Dedifferentiated amniotic fluid mesenchymal stem cell (primary cell): ENCODE data around the gene LPGAT1.
A peak's percentile ranks its signal among the peaks of the same experiment; 100 is the strongest.

ENCODE experiments used
- DNase-seq: peaks from one replicate; pipeline ENCODE4 v3.0.0-alpha.2; 2016; ENCODE audit errors: extremely low spot score

Gene LPGAT1

DNA sequence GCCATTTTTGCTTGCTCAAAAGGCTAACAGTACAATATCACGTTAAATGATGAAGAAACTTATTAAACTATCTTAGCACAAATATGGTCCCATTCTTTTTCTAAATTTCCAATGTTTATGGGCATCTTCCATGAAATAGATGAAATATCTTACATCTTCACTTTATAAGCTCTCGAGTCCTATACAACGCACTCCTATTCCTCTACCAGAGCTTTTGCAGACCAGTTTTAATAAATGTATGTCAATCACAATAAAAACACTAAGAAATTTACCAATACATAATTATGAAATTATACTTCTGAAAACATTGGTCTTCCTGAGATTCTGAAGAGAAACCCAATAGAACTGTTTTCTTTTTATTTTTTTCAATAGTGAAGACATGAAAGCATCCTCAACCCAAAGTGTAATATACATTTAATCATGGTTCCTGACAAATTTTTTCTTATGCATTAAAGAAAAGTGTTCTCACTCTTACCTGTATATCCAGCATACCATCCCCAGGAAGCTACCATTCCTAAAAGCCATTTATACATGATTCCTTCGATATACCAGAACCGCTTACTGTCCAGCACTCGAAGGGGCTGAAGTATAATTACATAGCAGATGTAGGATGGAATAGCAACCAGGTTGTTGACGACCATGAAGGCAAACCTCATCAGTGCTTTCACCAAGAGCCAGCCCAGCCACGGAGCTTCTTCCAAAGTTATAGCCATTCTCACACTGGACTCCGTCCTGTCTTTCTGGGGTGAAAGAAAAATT, 1.8 kb downstream of the LPGAT1 start:
- no peak for DNase-seq

DNA sequence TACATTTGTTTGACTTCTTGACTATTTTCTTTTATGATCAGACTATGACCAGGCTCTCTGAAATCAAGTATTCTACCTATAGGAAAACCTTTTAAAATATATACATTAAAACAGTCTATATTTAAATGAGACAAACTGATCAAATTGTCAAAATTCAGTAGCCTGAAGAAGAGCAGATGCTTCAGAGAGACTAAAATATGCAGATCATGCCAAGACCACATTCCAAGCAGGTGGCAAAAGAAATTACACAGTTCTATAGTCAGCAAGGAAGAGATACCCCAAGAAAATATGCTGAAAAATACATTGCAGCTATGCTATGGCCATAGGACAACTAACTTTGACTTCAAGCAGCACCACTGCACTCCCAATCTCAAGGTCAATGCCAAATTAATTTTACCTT, 3.5 kb downstream of the LPGAT1 start:
- DNase-seq, result no peak

DNA sequence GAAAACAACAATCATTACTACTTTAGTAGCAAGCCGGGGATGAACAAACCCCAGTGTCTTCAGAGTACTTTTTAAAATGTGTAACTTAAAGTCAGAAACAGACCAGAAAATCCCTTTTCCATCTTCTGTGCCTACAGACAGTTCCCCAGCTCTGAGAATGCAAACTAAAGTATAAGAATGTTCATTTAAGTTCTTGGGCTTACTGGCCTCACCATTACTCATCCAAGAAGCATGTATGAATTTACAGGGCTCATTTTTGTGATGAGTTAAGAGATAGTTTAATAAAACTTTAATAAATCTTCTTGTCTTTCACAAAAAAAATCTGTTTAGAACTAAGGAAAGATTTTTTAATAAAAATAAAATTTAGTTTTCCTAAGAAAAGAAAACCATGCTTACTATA, 4.6 kb downstream of the LPGAT1 start:
- peak; percentile 53 for DNase-seq

DNA sequence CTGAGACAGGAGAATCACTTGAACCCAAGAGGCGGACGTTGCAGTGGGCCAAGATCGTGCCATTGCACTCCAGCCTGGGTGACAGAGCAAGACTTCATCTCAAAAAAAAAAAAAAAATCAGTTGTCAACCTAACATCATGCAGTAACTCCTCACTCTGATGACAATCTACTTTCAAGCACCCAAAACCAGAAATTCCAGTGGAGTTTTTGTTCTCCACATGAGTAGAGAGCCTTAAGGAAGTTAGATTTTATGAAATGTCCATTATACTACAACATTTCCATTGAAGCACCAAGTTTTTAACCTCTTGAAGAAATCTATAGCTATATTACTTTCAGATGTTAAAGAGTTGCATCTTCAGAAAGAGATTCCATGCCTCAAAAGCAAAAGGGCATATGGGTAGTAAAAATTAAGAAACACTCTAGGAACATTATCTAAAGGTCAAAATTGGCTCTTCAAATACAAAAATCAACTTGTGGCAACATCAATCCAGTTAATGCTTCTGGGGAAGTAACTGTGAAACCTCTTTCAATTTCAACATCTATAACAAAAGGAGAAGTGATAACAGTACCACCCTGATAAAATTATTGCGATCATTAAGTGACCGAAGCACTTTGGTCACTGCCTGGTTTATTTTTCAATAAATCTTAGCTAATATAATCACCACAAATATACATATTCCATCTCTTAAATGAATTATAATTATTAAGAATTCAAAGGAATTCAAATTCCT, 7.7 kb downstream of the LPGAT1 start:
- no peak for DNase-seq

DNA sequence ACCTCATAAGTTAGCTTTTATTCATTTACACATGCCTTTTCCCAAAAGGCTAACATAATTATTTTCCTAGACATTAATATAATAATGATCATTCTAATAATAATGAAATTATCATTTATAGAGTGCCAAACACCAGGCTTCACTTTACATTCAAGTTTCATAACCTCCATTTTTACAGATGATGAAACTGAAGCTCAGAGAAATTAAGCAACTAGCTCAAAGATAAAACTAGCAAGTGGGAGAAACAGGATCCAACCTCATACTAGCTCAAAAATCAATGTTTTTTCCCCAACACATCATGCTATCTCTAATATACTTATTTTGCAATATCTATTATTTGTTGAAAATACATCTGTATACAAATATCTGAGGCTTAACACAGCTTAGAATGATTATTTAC, 14.0 kb downstream of the LPGAT1 start:
- DNase-seq, result no peak

DNA sequence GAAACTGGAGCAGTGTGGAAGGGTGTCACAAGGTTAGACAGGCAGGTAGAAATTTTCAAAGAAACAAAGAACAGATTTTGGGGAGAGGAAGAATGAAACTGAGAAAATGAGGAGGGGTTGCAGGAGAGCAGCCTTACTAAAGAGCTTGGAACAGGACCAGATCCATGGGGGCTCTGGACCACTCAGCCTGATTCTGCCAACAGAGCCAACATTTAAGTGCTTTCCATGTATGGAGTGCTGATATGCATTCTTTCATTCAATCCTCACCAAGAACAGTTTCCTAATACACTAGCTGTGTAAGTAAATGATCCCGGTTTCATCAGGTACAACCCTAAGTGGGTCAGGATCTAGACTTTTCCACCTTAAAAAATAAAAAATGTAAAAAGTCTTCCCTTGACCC, 16.2 kb downstream of the LPGAT1 start:
- no peak for DNase-seq

DNA sequence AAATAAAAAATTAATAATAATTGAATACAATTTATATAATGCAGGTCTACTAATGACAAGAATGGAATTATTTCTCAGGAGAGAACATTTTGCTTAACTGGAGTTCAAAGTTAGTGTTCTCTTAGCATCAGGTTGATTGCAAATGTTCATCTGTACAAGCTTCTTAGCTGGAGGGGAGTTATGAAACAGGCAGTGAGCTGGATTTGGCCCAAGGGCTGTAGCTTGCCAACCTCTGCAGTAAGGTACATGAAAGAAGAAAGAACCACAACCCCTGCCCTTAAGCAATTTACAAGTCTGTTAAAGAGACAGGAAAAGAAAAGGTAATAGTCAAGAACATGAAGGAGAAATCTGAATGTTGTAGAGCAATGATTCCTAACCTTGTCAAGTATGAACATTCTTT, 17.0 kb downstream of the LPGAT1 start:
- DNase-seq, result no peak

DNA sequence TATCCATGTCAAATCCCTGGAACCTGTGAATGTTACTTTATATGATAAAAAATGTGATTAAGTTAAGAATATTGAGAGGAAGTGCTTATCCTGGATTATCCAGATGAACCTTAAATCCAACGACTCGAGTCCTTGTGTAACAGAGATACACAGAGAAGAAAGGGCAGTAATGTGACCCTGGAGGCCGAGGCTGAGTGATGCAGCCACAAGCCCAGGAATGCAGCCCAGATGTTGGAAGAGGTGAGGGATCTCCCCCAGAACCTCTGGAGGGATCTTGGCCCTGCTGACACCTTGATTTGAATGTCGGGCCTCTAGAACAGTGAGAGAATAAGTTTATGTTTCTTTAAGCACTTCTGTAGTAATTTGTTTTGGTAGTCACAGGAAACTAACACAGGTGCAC, 18.0 kb downstream of the LPGAT1 start:
- DNase-seq, result no peak

DNA sequence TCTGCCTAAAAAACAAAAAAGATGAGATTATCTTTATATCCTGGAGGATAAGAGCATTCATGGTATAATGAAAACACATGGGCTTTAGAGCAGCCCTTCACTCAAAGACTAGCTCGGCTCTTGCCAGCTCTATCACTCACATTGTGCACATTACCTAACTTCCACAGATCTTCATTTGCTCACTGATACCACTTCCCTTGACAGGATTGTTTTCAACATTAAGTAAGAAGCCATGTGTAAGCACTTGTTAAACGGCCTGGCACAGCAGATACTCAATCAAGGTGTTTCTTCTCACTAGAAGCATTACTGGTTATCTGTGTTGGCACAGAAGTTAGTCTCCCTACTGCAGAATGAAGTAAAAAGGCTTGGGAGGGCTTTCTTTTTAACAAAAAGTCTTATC, 18.7 kb downstream of the LPGAT1 start:
- DNase-seq, result no peak

DNA sequence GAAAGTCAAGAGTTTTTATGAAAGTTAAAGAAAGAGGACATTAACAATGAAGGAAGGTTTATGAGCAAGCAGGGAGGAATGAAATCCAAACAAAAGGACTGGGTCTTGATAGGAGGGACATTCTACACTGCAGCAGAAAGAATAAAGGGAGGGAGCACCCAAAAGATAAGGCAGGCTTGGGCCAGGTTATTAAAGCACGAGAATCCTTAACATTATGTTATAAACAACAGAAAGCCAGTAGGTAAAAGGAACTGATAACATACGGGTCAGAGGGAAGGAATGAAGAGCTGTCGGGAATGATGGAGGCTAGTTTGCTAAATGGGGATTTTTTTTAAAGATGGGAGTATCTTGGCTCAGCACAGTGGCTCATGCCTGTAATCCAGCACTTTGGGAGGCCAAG, 19.4 kb downstream of the LPGAT1 start:
- no peak for DNase-seq

DNA sequence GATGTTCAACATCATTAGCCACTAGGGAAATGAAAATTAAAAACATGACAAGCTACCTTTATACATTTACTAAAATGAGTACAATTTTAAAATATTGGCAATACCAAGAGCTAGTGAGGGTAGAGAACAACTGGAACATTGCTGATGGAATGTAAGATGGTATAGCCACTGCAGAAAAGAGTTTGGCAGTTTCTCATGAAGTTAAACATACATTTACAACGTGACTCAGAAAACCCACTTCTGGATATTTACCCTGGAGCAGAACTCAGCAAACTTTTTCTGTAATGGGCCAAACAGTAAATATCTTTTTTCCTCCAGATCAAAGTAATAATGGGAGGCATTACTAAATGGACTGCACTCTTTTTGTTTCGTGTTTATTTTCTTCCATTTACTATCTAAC, 22.1 kb downstream of the LPGAT1 start:
- DNase-seq, result no peak

DNA sequence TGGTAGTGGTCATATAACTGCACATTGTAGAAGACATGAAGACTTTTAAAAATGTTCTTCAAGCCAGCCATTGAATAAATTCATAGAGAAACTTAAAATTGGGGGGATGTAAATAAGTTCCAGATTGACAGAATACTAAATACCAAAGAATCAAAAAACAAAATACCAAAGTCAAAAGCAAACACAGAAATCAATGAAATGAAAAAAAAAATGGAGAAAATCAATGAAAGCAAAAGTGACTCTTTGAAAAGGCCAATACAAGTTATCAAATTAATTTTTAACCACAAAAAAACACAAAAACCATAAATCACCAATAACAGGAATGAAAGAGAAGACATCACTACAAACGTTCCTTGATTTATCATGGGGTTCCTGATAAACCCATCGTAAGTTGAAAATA, 25.6 kb downstream of the LPGAT1 start:
- DNase-seq, result no peak

DNA sequence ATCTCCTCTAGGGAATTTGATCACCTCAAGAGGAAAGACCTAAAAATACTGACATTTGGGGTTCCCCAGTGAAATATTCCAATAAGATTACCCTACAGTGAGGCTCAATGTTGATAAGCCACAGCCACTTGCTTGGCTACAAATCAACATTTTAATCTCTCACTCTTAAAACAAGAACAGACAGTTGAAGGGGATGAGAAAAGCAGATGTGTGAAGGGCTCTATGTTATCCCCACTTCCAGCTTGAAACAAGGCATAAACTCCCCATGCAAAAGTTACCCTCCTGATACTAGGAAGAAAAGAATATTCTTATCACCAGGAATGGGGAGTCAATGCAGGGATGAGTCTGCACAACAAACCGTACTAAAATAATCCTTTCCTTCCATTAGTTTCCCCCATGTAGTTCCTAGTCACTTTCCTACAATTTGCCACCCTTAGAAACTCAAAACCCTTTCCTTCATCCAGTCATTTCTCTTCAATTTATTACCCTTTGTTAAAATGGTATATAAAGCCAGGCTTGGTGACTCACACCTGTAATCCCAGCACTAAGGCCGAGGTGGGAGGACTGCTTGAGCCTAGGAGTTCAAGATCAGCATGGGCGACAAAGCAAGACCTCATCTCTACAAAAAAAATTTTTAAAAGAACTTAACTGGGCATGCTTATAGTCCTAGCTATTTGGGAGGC, 29.5 kb downstream of the LPGAT1 start:
- DNase-seq, result no peak

DNA sequence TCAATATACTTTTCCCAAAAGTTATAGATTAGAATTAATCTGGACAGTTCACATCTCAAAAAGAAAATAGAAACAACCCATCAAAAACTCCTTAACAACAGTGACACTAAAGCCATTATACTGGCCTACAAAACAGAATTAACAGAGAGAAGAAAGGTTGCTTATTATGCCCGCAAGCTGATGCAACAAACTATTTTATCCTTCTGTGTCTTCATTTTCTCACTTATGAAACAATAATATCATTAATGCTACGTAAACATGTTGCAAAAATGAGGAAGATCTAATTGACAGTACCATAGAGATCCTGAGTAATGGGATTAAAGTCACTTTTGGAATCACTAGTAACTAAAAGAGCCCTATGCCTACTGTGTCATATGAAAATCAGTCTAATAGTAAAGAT, 32.6 kb downstream of the LPGAT1 start:
- no peak for DNase-seq

DNA sequence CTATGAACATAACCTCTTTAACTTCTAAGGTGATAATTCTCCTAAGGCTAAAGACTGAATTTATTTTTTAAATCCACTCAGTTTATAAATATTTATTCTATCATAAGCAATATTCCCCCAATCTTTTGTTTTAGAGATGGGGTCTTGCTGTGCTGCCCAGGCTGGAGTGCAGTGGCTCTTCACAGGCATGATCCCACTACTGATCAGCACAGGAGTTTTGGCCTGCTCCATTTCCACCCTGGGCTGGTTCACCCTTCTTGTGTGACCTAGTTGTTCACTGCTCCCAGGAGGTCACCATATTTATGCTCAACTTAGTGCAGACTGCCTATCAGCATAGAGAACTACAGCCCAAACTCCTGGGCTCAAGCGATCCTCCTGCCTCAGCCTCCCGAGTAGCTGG, 38.6 kb downstream of the LPGAT1 start:
- DNase-seq, result no peak

DNA sequence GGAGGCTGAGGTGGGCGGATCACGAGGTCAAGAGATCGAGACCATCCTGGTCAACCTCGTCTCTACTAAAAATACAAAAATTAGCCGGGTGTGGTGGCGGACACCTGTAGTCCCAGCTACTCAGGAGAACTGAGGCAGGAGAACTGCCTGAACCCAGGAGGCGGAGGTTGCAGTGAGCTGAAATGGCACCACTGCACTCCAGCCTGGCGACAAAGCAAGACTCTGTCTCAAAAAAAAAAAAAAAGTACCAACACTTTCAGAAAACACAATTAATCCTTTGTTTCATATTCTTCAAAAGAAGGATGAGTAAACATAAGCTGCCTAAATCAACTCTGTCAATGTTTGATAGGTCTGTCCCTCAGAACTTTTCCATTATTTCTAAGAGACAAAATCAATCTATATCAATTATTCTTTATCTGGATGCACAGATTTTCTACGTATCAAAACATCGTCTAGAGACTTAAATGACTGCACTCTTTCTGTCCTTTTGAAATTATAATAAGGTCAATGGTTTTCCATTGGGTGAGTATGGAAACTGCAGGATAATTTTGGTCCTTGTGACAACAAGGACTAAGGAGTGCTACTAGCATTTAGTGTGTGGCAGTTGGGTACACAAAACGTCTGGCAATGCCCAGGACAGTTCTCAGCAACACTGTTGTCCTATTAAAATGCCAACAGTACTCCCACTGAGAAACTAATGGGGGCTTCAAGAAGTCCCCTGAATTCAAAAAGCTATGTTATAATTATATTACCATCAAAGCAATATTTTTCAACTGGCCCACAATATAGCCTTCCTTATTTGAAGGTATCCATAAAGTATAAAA, 40.7 kb downstream of the LPGAT1 start:
- no peak for DNase-seq

DNA sequence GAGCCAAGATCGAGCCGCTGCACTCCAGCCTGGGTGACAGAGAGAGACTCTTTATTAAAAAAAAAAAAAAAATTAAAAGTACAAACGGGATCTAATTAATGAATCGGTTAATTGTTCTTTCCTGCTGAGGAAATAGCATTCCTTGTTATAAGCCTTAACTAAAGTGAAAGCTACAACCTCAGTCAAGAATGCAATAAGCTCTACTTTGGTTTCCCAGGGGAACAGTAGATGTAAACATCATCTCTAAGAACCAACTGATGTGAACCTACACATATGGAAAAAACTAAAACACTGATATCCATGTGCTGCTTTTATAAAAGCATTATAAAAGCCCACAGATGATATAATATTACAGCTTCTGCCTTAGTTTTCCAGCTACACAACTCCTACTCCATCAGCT, 41.9 kb downstream of the LPGAT1 start:
- peak; percentile 57 for DNase-seq

DNA sequence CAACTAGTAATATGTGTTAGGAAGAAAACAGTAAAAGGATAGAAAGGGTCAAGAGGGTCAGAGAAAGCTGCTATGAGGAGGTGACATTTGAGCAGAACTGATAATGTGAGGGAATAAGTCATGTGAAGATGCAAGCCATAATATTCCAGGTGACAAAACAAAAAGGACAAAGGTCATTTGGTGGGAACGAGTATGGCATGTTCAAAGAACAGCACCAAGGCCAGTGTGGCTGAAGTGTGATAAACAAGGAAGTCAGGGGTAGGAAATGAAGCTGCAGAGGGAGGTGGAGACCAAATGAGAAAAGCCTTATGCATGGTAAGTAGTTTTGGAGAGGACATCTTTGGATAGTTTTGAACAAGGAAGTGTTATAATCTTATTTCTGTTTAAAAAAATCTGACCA, 46.7 kb downstream of the LPGAT1 start:
- DNase-seq, result no peak

DNA sequence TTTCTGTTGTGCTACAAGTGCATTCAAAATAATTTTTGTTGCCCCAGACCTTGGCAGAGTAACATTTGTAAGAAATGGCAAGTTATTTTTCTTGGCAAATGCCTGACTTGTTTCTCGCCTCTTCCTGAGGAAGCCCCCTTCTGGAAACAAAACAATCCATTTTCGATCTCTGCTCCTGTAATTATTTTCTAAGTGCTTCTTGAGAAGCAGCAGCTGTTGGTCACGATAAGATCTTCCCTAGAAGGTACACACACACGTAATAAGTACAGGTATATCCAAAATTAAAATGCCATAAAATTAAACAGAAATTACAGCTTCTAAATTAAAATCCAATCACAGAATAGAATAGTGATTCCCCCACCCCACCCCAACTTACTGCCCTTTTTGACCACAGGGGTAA, 47.3 kb downstream of the LPGAT1 start:
- no peak for DNase-seq

DNA sequence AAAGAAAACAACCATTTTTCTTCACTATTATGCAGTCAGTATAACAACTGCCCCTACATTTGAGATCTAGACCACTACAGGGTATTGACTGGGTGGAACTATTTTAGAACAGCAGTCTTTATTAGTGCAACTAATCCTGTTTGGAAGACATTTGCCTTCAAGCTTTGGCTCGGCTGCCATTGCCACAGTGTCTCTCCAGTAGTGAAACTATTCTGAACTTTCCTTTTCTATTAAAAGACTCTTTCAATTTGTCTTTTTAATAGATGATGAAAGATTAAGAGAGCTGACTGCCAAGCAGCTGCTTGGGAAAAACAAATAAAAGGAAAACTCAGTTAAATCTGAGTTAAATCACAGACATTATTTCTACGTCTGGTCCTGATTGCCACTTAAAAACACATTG, 49.3 kb downstream of the LPGAT1 start:
- DNase-seq, result no peak

DNA sequence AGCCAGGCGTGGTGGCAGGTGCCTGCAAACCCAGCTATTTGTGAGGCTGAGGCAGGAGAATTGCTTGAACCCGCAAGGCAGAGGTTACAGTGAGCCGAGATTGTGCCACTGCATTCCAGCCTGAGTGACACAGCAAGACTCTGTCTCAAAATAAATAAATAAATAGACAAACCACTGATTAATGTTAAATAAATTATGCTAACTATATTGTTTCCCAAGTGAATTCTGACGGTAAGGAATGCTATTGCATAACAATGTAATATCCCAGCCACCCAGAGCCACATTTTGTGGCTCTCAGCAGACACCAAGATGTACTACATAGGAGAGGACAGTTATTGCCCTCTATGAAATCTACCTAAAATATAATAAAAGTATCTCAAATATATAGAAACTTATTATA, 55.4 kb downstream of the LPGAT1 start:
- DNase-seq, result no peak

DNA sequence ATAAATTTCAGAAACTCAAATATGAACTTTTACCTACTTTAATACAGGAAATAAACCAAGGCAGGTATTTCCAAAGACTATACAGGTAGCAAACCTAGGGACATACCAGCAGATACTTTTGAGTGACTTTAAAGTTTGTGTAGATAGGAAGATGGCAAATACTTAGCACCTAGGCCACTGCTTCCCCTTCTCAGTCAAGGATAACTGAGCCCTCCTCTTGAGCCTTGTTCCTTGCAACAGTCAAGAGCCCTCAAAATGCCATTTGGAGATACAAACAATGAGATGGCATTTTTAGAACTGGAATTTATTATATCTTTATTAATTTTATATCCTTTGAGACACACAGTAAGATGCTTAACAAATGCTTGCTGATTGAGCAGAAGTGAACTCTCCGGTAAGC, 65.9 kb downstream of the LPGAT1 start:
- DNase-seq, result no peak
